K562 (cell line): ENCODE data around the gene RNF224. TPM values are rescaled to one million over a fixed set of nuclear protein-coding genes. Genes with fewer than 3 reads are reported as not detected.

Experiments used
- ATF3 ChIP-seq, 2 experiments: fragments of 450-650 bp in 1 of 2; sonication (generic) in 1 of 2; formaldehyde crosslinking in 1 of 2; IDR thresholded peaks in 1 of 2; conservative IDR thresholded peaks in 1 of 2; 2 replicates each; pipeline versions ENCODE4 v1.6.1 to v1.8.1; 2016 to 2023; ENCODE audit warnings: mild to moderate bottlenecking in 2 of 2, moderate library complexity in 2 of 2, inconsistent platforms in 1 of 2, missing genetic modification reagents in 1 of 2
- BDP1 ChIP-seq: IDR thresholded peaks from 3 replicates; pipeline ENCODE4 v1.6.1; 2011; ENCODE audit not compliant: insufficient read length, insufficient read depth
- CAMTA2 ChIP-seq: fragments of 250-450 bp; sonication (Bioruptor Pico); conservative IDR thresholded peaks from 2 replicates; pipeline ENCODE4 v1.5.1; 2022
- ELK1 ChIP-seq: sonication (generic); formaldehyde crosslinking; IDR thresholded peaks from 2 replicates; pipeline ENCODE4 v1.8.1; 2022; ENCODE audit warnings: missing genetic modification reagents
- FOSL1 ChIP-seq: fragments of 200-800 bp; sonication (Bioruptor generic); conservative IDR thresholded peaks from 2 replicates; pipeline ENCODE4 v1.6.1; 2016; ENCODE audit warnings: missing genetic modification characterization, missing compliant biosample characterization
- POLR3A ChIP-seq: IDR thresholded peaks from 2 replicates; pipeline ENCODE4 v1.6.1; 2011; ENCODE audit warnings: borderline replicate concordance, mild to moderate bottlenecking, moderate library complexity; ENCODE audit not compliant: insufficient read length, insufficient read depth; ENCODE audit errors: extremely low read depth
- REST ChIP-seq, 2 experiments: fragments of 450-650 bp; formaldehyde crosslinking in 1 of 2; IDR thresholded peaks; 2 replicates each; pipeline versions ENCODE4 v1.4.0 to v1.6.1; 2014 to 2020; ENCODE audit warnings: mild to moderate bottlenecking in 2 of 2, borderline replicate concordance in 1 of 2, low read depth in 1 of 2
- SETDB1 ChIP-seq: IDR thresholded peaks from one replicate; pipeline ENCODE4 v1.6.1; 2012; ENCODE audit warnings: low read length, control low read depth, inconsistent platforms
- SFPQ ChIP-seq: fragments of 200-400 bp; formaldehyde crosslinking; IDR thresholded peaks from 2 replicates; pipeline ENCODE4 v1.6.1; 2017; ENCODE audit warnings: mild to moderate bottlenecking, low read depth, low read length, moderate library complexity
- SPI1 ChIP-seq: IDR thresholded peaks from 2 replicates; pipeline ENCODE4 v1.6.1; 2011; ENCODE audit warnings: low read depth, low read length, control low read depth, borderline replicate concordance
- TBL1XR1 ChIP-seq, 2 experiments: IDR thresholded peaks; 2 replicates each; pipeline ENCODE4 v1.6.1; 2012; ENCODE audit warnings: improper control_type of control experiment in 2 of 2, low read length in 2 of 2, mild to moderate bottlenecking in 1 of 2
- TGIF2 ChIP-seq: sonication (generic); formaldehyde crosslinking; IDR thresholded peaks from 2 replicates; pipeline ENCODE4 v1.8.1; 2022; ENCODE audit warnings: mild to moderate bottlenecking, missing genetic modification reagents, moderate library complexity
- ZNF239 ChIP-seq: fragments of 250-450 bp; sonication (Bioruptor Pico); IDR thresholded peaks from 2 replicates; pipeline ENCODE4 v1.4.0; 2020; ENCODE audit warnings: mild to moderate bottlenecking
- polyA plus RNA-seq, 8 experiments: library from polyadenylated mRNA; depleted of rRNA in 4 of 8; stranded (reverse) in 5 of 8; unstranded in 3 of 8; fragments of >200 nt; fragmentation: Nextera tagmentation in 2 of 8; fragmentation: Illumina TruSeq in 1 of 8; extraction: Ambion mirVana in 2 of 8; extraction: Trizol in 1 of 8; gene quantifications; 2 replicates each; pipeline versions ENCODE4 v1.2.1 to v1.2.3, GENCODE V29; 2011 to 2014; ENCODE audit warnings: inconsistent platforms in 1 of 8, missing spikeins in 1 of 8
- total RNA-seq, 7 experiments: library from RNA; depleted of rRNA in 6 of 7; stranded (reverse); fragments of >200 nt in 6 of 7; fragmentation: Illumina TruSeq in 2 of 7; extraction: Trizol in 2 of 7; gene quantifications; 2 replicates each; pipeline versions ENCODE4 v1.2.1 to v1.2.3, GENCODE V29; 2011 to 2021; ENCODE audit warnings: low replicate concordance in 1 of 7

RNF224 gene
- total and polyA plus RNA-seq, 9 of the 15 experiments (the other 6 are each of a cell fraction or from before 2014, with no cell fraction given) = not detected

- no peak for TF ChIP-seq REST (IDR thresholded peaks at IDR 0.05; ENCODE audit: borderline replicate concordance)
- TF ChIP-seq REST (CRISPR knock-in tag; IDR thresholded peaks at IDR 0.05; ENCODE audit: low read depth) = no peak
- TF ChIP-seq ZNF239 (CRISPR knock-in tag) = no peak
- TF ChIP-seq TBL1XR1 (IDR thresholded peaks at IDR 0.05; ENCODE audit: low read length in 2 of 2) = peak in 1 of 2 experiments; percentile 0; a peak in 2 of 4 replicates
- TF ChIP-seq ATF3 (IDR thresholded peaks at IDR 0.05) = peak; percentile 47
- TF ChIP-seq ATF3 (CRISPR knock-in tag; conservative IDR thresholded peaks at IDR 0.05) = 0 out of 2 replicates have a peak, but pooled peaks have one; percentile 2
- no peak for TF ChIP-seq SFPQ
- TF ChIP-seq ELK1 (CRISPR knock-in tag) = no peak
- no peak for TF ChIP-seq SETDB1
- TF ChIP-seq FOSL1 (tag) = peak; percentile 87
- no peak for TF ChIP-seq BDP1
- TF ChIP-seq CAMTA2 (CRISPR knock-in tag) = no peak
- TF ChIP-seq TGIF2 = 0 out of 2 replicates have a peak, but pooled peaks have one; percentile 79
- TF ChIP-seq SPI1 = no peak
- TF ChIP-seq POLR3A = no peak
Observed at GRCh38 chr9:137241490-137242268, 14.4 kb downstream of the RNF224 start (continued).
